DMS114 treated with DMSO at 0.1 percent for 48 hours (cell line): Measurements from ENCODE around the gene ZNF566.
"Not testable (repeated sequence)": the region's sequence is repeated elsewhere in the genome, so short reads cannot be mapped to it uniquely, and the experiment has no call there.

Experiments
- DNase-seq: peaks from one replicate; lab custom pipeline; 2025; ENCODE audit not compliant: unreplicated experiment; lab: John Stamatoyannopoulos, UW

The ZNF566 gene

GRCh38 chr19:36489118-36489919 is at the start of gene ZNF566:
Gene ZNF566 (minus strand): TSS chr19:36489561. CDS start chr19:36476557, 13,004 bp downstream.
- peak; percentile 97 for DNase-seq

- peak; percentile 51 for DNase-seq
These were observed 39.7 kb upstream of the ZNF566 start for GRCh38 chr19:36528921-36529518.

- peak; percentile 93 for DNase-seq
These were observed 39.0 kb upstream of the ZNF566 start, which contains the start of gene ZNF260 for GRCh38 chr19:36528194-36528920. Gene ZNF260 (minus strand): TSS chr19:36528271. CDS start chr19:36515238, 13,033 bp downstream.

- DNase-seq: no peak
These were observed 38.5 kb upstream of the ZNF566 start for GRCh38 chr19:36527873-36528193.

- no peak for DNase-seq
These were observed 38.0 kb upstream of the ZNF566 start for GRCh38 chr19:36527341-36527740.

- no peak for DNase-seq
These were observed 37.2 kb upstream of the ZNF566 start for GRCh38 chr19:36526581-36526980.

- no peak for DNase-seq
These were observed 35.3 kb upstream of the ZNF566 start for GRCh38 chr19:36524617-36525016.

DNA sequence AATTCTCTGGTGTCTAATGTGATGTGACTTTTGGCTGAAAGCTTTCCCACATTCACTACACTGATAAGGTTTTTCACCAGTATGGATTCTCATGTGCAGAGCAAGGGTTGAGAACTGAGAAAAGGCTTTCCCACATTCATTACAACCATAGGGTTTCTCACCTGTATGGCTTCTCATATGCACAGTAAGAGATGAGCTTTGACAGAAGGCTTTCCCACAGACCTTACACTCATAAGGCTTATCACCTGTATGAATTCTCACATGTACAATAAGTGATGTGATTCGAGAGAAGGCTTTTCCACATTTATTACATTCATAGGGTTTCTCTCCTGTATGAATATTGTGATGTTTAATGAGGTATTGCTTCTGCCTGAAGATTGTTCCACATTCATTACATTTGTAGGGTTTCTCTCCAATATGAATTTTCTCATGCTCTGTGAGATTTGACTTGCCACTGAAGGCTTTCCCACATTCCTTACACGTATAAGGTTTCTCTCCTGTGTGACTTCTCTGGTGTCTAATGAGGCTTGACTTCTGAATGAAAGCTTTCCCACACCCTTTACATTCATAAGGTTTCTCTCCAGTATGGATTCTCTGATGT is 24.8 kb upstream of the ZNF566 start:
- DNase-seq: no peak

DNA sequence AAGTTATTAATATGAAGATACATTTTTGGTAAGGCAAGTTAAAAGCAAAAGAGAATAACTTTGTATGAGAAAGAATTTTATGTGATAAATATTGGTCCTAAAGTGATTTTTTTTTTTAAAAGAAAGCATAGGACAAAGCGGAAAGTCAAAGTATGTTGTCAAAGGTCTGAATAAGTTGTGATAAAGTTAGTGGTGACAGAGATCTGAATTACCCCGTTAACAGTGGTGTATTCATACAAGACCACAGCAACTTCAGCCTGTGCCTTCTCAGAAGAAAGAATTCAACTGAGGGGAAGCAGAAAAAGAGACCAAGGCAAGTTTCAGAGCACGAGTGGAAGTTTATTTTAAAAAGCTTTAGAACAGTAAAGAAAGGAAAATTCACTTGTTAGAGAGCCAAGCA is 19.0 kb upstream of the ZNF566 start:
- DNase-seq: no peak

GRCh38 chr19:36501973-36502372 is 12.6 kb upstream of the ZNF566 start:
- DNase-seq: no peak

GRCh38 chr19:36497001-36497400 is 7.6 kb upstream of the ZNF566 start:
- DNase-seq: no peak

- peak; percentile 30 for DNase-seq
These were observed 3.5 kb upstream of the ZNF566 start for GRCh38 chr19:36492689-36493453.

- DNase-seq: not testable (repeated sequence)
These were observed 1.5 kb upstream of the ZNF566 start for GRCh38 chr19:36490846-36491245.

GRCh38 chr19:36489920-36490415 is 607 bp upstream of the ZNF566 start:
- peak; percentile 97 for DNase-seq

DNA sequence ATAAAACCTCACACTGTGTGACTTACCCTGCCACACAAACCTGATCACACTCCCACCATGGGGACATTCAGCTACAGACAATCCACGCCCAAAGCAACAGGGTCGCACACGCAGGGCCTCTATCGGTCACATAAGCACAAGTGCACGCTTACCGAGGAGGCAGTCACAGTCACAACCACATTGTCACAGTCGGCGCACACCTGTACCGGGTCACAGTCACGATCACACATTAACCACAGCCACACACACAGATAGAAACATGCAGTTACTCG is 579 bp downstream of the ZNF566 start:
- no peak for DNase-seq

GRCh38 chr19:36488118-36488845 is 1.1 kb downstream of the ZNF566 start:
- DNase-seq: no peak

- DNase-seq: no peak
These were observed 5.7 kb downstream of the ZNF566 start for GRCh38 chr19:36483653-36484052.

DNA sequence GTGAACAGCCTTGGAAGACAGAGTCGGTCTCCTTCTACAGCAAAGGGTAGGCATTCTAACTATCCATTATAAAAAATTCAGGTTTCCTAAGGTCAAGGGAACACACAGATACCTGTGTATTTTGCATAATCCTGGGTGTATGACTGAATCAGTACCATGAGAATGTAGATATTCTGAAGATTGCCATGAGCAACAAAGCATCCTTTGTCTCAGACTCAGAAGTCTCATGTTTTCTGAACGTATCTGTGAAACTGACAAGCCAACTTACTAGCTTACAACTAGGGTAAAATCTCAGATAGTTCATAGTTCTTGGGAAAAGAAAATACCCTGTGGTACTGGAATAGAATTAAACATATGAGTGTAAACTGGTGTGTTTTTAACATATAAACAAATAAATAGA is 6.5 kb downstream of the ZNF566 start:
- DNase-seq: no peak

DNA sequence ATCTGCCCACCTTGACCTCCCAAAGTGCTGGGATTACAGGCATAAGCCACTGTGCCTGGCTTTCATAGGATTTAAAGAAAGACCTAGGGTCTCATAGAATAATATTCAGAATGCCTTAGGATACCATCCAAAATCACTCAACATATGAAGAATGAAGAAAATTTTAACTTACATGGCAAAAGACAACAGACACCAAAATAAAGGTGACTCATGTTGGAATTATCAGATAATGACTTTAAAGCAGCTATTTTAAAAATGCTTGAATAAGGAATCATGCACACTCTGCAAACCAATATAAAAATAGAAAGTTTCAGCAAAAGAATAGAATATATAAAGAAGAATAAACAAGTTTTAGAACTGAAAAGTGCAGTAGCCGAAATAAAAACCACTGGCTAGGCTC is 29.3 kb downstream of the ZNF566 start:
- no peak for DNase-seq

GRCh38 chr19:36456831-36457230 is 32.5 kb downstream of the ZNF566 start:
- DNase-seq: no peak
